Activated T-helper 17 cell treated with anti-CD3 and anti-CD28 coated beads, Interleukin-2, amount 50 U/mL, for 72 hours (primary cell): ENCODE measurements around the gene TLR5. TPM values are rescaled to one million over a fixed set of nuclear protein-coding genes. Genes with fewer than 3 reads are reported as not detected.
"Not testable (repeated sequence)": the region's sequence is repeated elsewhere in the genome, so short reads cannot be mapped to it uniquely, and the experiment has no call there.

Source experiments
- ATAC-seq: fragments of 150-1000 bp; cut with Tn5 transposase; replicated peaks from 2 replicates; pipeline ENCODE4 v1.10.0; 2021; ENCODE audit warnings: mild to moderate bottlenecking, moderate library complexity
- H3K27ac Mint-ChIP-seq: one replicate; pipeline ENCODE4 v1.8.0; 2022; ENCODE audit warnings: mixed read lengths
- H3K27me3 Mint-ChIP-seq: one replicate; pipeline ENCODE4 v1.8.0; 2022; ENCODE audit warnings: mixed read lengths
- H3K36me3 Mint-ChIP-seq: one replicate; pipeline ENCODE4 v1.8.0; 2022; ENCODE audit warnings: low read depth, mild to moderate bottlenecking, mixed read lengths
- H3K4me1 Mint-ChIP-seq: one replicate; pipeline ENCODE4 v1.8.0; 2022; ENCODE audit warnings: mixed read lengths
- H3K4me3 Mint-ChIP-seq: one replicate; pipeline ENCODE4 v1.8.0; 2022; ENCODE audit warnings: mild to moderate bottlenecking, mixed read lengths
- H3K9me3 Mint-ChIP-seq: one replicate; pipeline ENCODE4 v1.8.0; 2022; ENCODE audit warnings: mixed read lengths
- total RNA-seq, 2 donors: library from RNA; stranded (reverse); gene quantifications; one replicate each; pipeline ENCODE4 v1.2.3, GENCODE V29; 2022

The TLR5 gene
- total RNA-seq, result under 1 TPM in 1 of 2 donors, not detected in 1; 0.34 TPM

DNA sequence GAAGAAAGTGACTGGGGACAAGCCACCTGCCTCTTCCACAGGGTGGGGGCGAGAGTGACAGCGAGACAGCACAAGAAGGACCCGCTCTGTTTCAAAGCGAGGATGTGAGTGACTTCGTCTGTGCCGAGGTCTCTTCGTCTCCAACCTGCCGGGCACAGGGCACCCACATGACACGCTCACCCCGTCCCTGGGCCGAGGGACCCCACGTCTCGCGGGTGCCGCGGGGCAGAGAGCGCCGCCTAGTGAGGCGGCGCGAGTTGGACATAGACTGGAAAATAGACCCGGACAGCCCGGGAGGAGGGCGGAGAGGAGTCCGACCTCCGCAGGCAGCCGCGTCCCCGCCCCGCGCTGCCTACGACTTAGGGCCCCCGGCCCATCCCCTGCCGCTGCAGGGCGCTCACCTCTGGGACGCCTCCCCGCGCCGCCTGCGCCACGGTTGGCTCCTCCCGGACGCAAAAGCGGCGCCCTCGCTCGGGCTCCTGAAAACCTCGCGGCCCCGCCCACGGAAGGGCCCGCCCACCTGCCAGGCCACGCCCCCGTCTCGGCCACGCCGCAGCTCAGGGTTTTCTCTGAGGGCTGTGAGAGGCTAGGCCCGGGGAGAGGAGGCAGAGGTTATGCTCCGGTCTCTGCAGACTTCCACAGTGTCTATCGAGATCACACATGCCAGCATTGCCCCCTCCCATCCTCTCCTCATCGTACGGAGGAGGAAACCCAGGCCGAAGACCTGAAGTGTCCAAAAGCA is at the start of gene TLR5:
Gene TLR5, minus strand, starts transcription at position 454 of the 742 bp plus-strand sequence. CDS start 30,217 bp downstream, outside the sequence.
- peak; percentile 92 for ATAC-seq
- Mint-ChIP-seq H3K27me3 (no peaks in the 10 kb centered on the region), H3K27ac (peak within 1 kb of the TSS; percentile 77), H3K4me1 (peaks cover 10% of the 10 kb centered on the region), H3K4me3 (peak within 1 kb of the TSS; percentile 83), H3K9me3 (no peaks in the 10 kb centered on the region), H3K36me3 (no peaks in the 10 kb centered on the region)

DNA sequence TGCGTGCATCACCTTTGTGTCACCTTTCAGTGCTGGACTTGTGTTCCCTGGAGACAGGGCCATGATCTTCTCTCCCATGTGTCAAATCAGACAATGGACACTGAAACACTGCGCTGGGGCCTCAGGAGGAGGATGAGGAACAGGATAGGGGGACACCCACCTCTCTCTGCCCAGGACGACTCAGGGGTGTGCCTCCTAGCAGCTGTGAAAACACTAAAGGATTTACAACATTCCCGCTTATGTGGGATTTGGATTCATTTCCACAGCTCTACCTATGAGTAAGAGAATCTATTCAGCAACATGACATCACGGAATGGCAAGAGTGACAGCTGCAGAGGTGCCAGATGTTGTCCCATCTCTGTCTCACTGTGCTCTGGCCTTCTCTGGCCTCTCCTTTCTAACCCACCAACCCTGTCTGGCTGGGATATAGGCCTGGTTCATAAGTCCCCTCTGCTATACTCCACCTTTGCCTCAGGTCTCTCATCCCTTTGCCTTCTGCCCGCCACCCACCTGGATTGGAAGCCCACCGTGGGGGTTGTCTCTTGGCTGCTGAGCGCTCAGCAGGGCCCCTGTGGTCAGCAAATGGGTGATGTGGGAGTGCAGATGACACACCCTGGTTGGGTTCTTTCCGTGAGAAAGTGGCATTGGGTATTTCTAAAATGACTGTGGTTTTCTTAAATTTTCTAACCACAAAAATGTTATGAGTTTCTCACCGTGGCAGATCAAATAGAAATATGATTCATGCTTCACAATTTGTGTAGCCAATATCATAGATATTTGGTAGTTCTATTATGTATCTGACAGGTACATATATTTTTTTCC is 47.1 kb upstream of the TLR5 start:
- no peaks in the 10 kb centered on the region for H3K36me3 Mint-ChIP-seq
- peak overlapping the region; percentile 82 for H3K27ac Mint-ChIP-seq
- peak overlapping the region; percentile 52 for H3K4me3 Mint-ChIP-seq
- peak; percentile 93 for ATAC-seq
- peaks cover 17% of the 10 kb centered on the region for H3K4me1 Mint-ChIP-seq
- H3K9me3 Mint-ChIP-seq, result no peaks in the 10 kb centered on the region
- peaks cover 14% of the 10 kb centered on the region for H3K27me3 Mint-ChIP-seq

GRCh38 chr1:223189525-223189902 is 46.5 kb upstream of the TLR5 start:
- Mint-ChIP-seq H3K27ac (peak overlapping the region; percentile 82), H3K36me3 (no peaks in the 10 kb centered on the region), H3K4me3 (peak overlapping the region; percentile 52), H3K27me3 (peaks cover 12% of the 10 kb centered on the region), H3K4me1 (peaks cover 14% of the 10 kb centered on the region), H3K9me3 (no peaks in the 10 kb centered on the region)
- ATAC-seq, result no peak

- ATAC-seq, result no peak
- H3K4me3 Mint-ChIP-seq, result no peak overlapping the region
- H3K4me1 Mint-ChIP-seq, result peaks cover 14% of the 10 kb centered on the region
- peaks cover 12% of the 10 kb centered on the region for H3K27me3 Mint-ChIP-seq
- H3K9me3 Mint-ChIP-seq, result no peaks in the 10 kb centered on the region
- no peaks in the 10 kb centered on the region for H3K36me3 Mint-ChIP-seq
- no peak overlapping the region for H3K27ac Mint-ChIP-seq
Measured at GRCh38 chr1:223188618-223189356, 45.7 kb upstream of the TLR5 start.

- H3K36me3 Mint-ChIP-seq, result no peaks in the 10 kb centered on the region
- ATAC-seq, result no peak
- no peak overlapping the region for H3K27ac Mint-ChIP-seq
- peaks cover 18% of the 10 kb centered on the region for H3K4me1 Mint-ChIP-seq
- no peaks in the 10 kb centered on the region for H3K9me3 Mint-ChIP-seq
- peaks cover 12% of the 10 kb centered on the region for H3K27me3 Mint-ChIP-seq
- H3K4me3 Mint-ChIP-seq, result no peak overlapping the region
Measured at GRCh38 chr1:223186800-223187199, 43.8 kb upstream of the TLR5 start.

DNA sequence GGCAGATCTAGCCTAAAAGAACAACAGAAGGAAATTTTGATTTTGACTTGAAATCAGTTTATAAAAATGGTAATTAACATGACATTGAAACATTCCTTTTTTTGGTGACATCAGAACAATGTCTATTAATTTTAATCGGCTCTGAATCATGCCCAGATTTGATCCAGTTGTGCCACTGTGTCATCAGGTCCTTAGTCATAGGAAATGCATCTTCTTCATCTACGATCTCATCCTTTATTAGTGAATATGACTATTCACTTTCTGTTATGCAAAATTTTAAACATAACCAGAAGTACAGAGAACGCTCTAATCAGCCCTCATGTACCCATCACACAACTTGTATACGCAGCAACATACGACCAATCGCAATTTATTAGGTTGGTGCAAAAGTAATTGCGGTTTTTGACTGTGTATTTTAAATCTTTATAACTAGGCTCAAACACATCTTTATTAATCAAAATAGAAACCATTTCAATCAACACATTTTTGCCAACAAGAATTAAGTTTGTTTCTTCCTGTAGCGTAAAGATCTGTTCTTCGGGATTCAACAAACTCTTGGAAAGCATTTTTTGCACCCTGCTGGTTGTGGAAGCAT is 40.3 kb upstream of the TLR5 start:
- peak; percentile 40 for ATAC-seq
- H3K4me3 Mint-ChIP-seq, result no peak overlapping the region
- no peaks in the 10 kb centered on the region for H3K9me3 Mint-ChIP-seq
- H3K27me3 Mint-ChIP-seq, result peaks cover 15% of the 10 kb centered on the region
- H3K4me1 Mint-ChIP-seq, result peaks cover 8% of the 10 kb centered on the region
- H3K36me3 Mint-ChIP-seq, result no peaks in the 10 kb centered on the region
- no peak overlapping the region for H3K27ac Mint-ChIP-seq

- peaks cover 4% of the 10 kb centered on the region for H3K4me1 Mint-ChIP-seq
- H3K9me3 Mint-ChIP-seq, result no peaks in the 10 kb centered on the region
- H3K27ac Mint-ChIP-seq, result peak overlapping the region; percentile 14
- no peaks in the 10 kb centered on the region for H3K36me3 Mint-ChIP-seq
- no peak for ATAC-seq
- no peak overlapping the region for H3K4me3 Mint-ChIP-seq
- peaks cover 6% of the 10 kb centered on the region for H3K27me3 Mint-ChIP-seq
Measured at GRCh38 chr1:223180731-223181321, 37.8 kb upstream of the TLR5 start.

- H3K27ac Mint-ChIP-seq, result no peak overlapping the region
- no peak overlapping the region for H3K4me3 Mint-ChIP-seq
- H3K36me3 Mint-ChIP-seq, result no peaks in the 10 kb centered on the region
- peaks cover 6% of the 10 kb centered on the region for H3K27me3 Mint-ChIP-seq
- H3K9me3 Mint-ChIP-seq, result no peaks in the 10 kb centered on the region
- H3K4me1 Mint-ChIP-seq, result peaks cover 4% of the 10 kb centered on the region
- ATAC-seq, result no peak
Measured at GRCh38 chr1:223179786-223180185, 36.7 kb upstream of the TLR5 start.

- Mint-ChIP-seq H3K4me3 (no peak overlapping the region), H3K4me1 (peaks cover 4% of the 10 kb centered on the region), H3K27ac (no peak overlapping the region), H3K9me3 (no peaks in the 10 kb centered on the region), H3K36me3 (no peaks in the 10 kb centered on the region), H3K27me3 (peaks cover 6% of the 10 kb centered on the region)
- ATAC-seq, result no peak
Measured at GRCh38 chr1:223179280-223179679, 36.2 kb upstream of the TLR5 start.

DNA sequence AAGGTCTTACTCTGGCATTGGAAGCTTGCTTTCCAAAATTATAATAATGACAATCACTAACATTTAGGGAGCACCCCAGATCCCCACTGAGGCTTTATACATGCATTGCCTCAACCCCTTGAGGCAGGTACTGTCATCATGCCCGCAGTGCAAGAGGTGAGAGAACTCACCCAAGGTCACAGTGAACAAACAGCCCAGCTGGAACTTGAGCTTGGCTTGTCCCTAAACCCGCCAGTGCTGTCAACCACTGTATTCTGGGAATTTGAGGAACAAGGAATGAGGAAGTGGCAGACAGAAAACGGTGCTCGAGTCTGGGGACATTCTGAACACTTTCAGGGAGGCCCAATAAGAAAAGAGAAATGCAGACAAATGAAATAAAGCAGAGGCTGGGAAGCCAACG is 34.6 kb upstream of the TLR5 start:
- H3K27ac Mint-ChIP-seq, result no peak overlapping the region
- H3K4me1 Mint-ChIP-seq, result peaks cover under 1% of the 10 kb centered on the region
- peaks cover 6% of the 10 kb centered on the region for H3K27me3 Mint-ChIP-seq
- ATAC-seq, result no peak
- H3K4me3 Mint-ChIP-seq, result no peak overlapping the region
- no peaks in the 10 kb centered on the region for H3K36me3 Mint-ChIP-seq
- H3K9me3 Mint-ChIP-seq, result no peaks in the 10 kb centered on the region

- no peak for ATAC-seq
- H3K27me3 Mint-ChIP-seq, result peaks cover 6% of the 10 kb centered on the region
- no peaks in the 10 kb centered on the region for H3K36me3 Mint-ChIP-seq
- H3K4me1 Mint-ChIP-seq, result no peaks in the 10 kb centered on the region
- no peak overlapping the region for H3K4me3 Mint-ChIP-seq
- H3K27ac Mint-ChIP-seq, result no peak overlapping the region
- H3K9me3 Mint-ChIP-seq, result no peaks in the 10 kb centered on the region
Measured at GRCh38 chr1:223176437-223176836, 33.4 kb upstream of the TLR5 start.

GRCh38 chr1:223175633-223176032 is 32.6 kb upstream of the TLR5 start:
- H3K36me3 Mint-ChIP-seq, result no peaks in the 10 kb centered on the region
- ATAC-seq, result no peak
- no peak overlapping the region for H3K4me3 Mint-ChIP-seq
- H3K27ac Mint-ChIP-seq, result no peak overlapping the region
- no peaks in the 10 kb centered on the region for H3K9me3 Mint-ChIP-seq
- no peaks in the 10 kb centered on the region for H3K27me3 Mint-ChIP-seq
- no peaks in the 10 kb centered on the region for H3K4me1 Mint-ChIP-seq

GRCh38 chr1:223175032-223175431 is 32.0 kb upstream of the TLR5 start:
- Mint-ChIP-seq H3K4me1 (no peaks in the 10 kb centered on the region), H3K36me3 (no peaks in the 10 kb centered on the region), H3K27me3 (no peaks in the 10 kb centered on the region), H3K4me3 (no peak overlapping the region), H3K27ac (no peak overlapping the region), H3K9me3 (no peaks in the 10 kb centered on the region)
- ATAC-seq, result no peak

GRCh38 chr1:223169458-223169857 is 26.4 kb upstream of the TLR5 start:
- not testable (repeated sequence) for ATAC-seq, H3K4me3 Mint-ChIP-seq, H3K36me3 Mint-ChIP-seq, H3K27ac Mint-ChIP-seq, H3K9me3 Mint-ChIP-seq, H3K4me1 Mint-ChIP-seq, H3K27me3 Mint-ChIP-seq
